HG02759 (cell line): ENCODE measurements around the gene C20orf202.
"Not testable (repeated sequence)": the region's sequence is repeated elsewhere in the genome, so short reads cannot be mapped to it uniquely, and the experiment has no call there.

Experiments used
- ATAC-seq: cut with Tn5 transposase; IDR thresholded peaks from one replicate; pipeline ENCODE4 v1.9.1; 2021; ENCODE audit warnings: mild to moderate bottlenecking, moderate library complexity; ENCODE audit not compliant: unreplicated experiment

The C20orf202 gene

GRCh38 chr20:1207293-1207878 is 4.1 kb downstream of the C20orf202 start:
- ATAC-seq, result no peak

GRCh38 chr20:1209447-1210387 is 6.5 kb downstream of the C20orf202 start:
- ATAC-seq, result no peak

DNA sequence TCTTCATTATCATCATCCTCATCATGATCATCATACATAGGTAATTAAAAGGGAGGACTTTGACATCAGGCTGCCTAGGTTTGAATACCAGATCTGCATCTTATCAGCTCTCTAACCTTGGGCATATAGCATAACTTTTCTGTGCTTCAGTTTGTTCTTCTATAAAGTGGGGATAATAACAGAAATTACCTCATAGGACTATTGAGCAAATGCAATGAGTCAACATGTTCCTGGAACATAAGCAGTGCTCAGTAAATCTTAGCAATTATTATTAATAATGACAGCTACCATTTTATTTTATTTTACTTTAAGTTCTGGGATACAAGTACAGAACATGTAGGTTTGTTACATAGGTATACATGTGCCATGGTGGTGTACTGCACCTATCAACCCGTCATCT is 7.2 kb downstream of the C20orf202 start:
- no peak for ATAC-seq

DNA sequence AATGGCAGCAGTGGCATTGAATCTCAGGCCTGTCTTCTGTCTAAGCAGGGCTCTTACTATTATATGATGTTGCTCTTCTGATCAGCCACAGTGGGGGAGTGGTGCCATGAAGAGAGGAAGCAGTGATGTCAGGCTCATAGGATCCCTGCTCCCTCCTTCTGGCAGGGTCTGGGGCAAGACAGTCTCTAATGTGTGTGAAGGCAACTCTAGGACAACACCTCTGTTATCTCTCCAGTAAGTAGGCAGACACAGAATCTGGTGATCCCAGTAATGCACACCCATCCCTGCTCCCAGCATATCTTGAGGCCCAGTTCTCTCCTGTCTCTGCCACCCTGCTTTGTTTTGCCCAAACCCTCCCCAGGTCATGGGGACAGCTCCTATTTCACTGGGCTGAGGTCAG is 8.8 kb downstream of the C20orf202 start:
- ATAC-seq, result no peak

DNA sequence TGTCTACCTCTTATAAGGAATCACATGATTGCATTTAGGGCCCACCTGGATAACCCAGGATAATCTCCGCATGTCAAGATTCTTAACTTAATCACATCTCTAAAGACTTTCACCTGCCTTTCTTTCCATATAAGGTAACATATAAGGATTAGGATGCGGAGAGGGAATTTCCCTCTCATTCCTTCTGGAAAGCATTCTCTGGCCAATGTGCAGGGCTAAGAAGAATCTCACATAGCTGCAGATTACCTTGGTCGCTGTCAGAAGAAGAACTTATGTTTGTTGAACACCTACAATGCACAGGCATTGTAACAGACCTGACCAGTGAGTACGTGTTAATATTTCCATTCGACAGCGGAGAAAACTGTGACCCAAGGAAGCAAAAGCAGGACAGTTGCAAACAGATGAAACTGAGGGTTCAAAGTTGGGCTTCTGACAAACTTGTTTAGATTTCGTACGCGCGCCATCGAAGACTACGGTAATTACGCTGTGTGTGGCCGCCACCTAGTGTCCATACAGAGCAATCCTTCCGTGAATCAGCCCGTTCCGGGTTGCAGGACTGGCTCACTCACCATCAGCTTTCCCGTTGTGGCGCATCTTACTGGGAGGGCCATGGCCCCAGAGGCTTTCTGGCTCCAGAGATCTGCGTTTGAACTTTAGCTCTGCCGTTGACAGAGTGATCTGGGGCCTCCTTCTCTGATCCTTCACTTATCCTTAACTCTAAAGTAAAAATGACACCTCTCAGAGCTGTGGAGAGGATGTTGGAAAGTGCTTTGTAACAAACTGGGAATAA is 9.5 kb downstream of the C20orf202 start:
- peak; percentile 66 for ATAC-seq

GRCh38 chr20:1214838-1215261 is 11.6 kb downstream of the C20orf202 start:
- ATAC-seq, result no peak

DNA sequence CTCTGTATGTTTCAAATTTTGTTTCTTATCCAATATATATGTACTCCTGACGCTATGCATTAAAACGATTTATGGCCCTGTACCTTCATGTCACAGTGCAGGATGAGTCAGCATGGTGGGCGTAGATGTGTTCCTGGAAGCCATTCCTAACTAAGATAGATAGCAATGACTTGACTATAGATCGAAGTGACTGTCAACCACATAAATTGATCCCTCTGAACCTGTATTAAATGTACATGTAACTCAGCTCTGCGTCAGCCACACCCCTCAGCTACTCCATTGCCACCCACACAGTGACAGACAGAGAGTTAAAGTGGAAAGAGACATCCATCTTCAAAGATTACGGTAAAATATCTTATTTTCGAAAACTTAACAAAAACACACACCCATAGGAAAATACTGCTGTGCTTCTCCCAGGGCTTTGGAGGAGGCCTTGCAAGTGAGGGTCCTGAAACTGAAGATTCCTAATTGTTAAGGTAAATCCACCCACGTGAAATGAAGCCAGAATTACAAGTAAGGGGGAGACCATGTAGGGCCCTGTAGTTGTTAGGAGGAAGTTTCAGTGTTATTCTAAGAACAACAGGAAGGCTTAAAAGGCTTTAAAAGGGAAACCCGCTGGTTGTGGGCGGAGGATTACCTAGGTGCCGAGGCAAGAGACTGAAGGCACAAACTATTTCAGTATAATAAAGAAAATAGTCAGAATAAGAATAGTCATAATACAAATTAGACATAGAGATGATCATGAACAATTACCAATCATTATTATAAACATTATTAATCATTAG is 12.3 kb downstream of the C20orf202 start:
- ATAC-seq, result no peak

- ATAC-seq, result not testable (repeated sequence)
Measured at GRCh38 chr20:1216527-1217427, 13.5 kb downstream of the C20orf202 start.

DNA sequence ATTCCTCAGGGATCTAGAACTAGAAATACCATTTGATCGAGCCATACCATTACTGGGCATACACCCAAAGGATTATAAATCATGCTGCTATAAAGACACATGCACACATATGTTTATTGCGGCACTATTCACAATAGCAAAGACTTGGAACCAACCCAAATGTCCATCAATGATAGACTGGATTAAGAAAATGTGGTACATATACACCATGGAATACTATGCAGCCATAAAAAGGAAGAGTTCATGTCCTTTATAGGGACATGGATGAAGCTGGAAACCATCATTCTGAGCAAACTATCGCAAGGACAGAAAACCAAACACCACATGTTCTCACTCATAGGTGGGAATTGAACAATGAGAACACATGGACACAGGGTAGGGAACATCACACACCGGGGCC is 19.5 kb downstream of the C20orf202 start:
- not testable (repeated sequence) for ATAC-seq

- no peak for ATAC-seq
Measured at GRCh38 chr20:1224205-1224890, 21.1 kb downstream of the C20orf202 start.

DNA sequence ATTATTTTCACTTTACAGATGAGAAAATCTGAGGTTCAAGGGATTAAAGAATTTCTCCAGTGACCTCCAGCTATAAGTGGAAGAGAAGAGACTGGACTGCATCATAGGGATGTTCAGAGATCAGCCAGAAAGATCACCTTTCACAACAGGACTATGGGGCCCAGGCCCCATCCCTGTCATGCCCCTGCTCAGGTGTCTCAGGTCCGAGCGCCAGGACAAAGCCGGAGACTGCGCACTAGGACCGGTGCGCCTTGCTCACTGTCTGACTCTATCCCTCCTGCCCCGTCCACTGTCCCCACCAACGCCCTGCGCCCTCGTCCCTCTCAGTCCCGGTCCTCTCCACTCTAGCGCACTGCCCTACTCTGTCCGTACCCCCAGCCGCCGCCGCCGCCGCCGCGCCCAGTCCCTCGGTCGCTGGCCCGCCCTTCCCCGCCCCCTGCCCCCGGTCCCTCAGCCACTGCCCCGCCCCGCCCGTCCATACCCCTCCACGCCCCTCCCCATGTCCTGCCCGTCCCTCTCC is 22.1 kb downstream of the C20orf202 start:
- no peak for ATAC-seq

GRCh38 chr20:1225783-1226654 is 22.8 kb downstream of the C20orf202 start, which contains the start of gene RAD21L1:
Gene RAD21L1, plus strand, starts transcription at chr20:1226044. Its CDS starts 2,410 bp downstream, at chr20:1228454.
- peak; percentile 65 for ATAC-seq

GRCh38 chr20:1229541-1229940 is 26.3 kb downstream of the C20orf202 start:
- ATAC-seq, result no peak

- peak; percentile 67 for ATAC-seq
Measured at GRCh38 chr20:1232286-1233111, 29.2 kb downstream of the C20orf202 start.

DNA sequence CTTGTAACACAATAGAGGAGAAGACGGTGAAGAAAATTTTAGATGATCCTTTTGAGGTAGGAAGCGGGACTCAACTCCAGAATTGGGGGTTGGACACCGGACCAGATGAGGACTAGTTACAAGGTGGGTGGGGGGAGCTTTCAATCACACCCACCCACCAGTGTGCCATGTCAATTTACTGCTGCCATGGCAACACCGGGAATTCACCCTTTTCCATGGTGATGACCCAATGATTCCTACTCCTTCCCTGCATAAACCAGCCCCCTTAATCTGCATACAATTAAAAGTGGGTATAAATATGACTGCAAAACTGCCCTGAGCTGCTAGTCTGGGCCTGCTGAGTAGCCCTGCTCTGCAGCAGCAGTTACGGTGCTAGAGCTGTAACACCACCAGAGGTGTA is 37.3 kb downstream of the C20orf202 start:
- no peak for ATAC-seq

GRCh38 chr20:1241456-1241855 is 38.2 kb downstream of the C20orf202 start:
- ATAC-seq, result no peak

GRCh38 chr20:1242099-1242498 is 38.8 kb downstream of the C20orf202 start:
- ATAC-seq, result no peak
